AG08396 (cell line): ENCODE measurements around the gene FOXK1.
A peak's percentile ranks its signal among the peaks of the same experiment; 100 is the strongest.

Experiments
- DNase-seq: peaks from one replicate; pipeline ENCODE4 v3.0.0; 2012; ENCODE audit warnings: low spot score, mixed read lengths

Gene FOXK1

GRCh38 chr7:4722960-4723630, 41.0 kb downstream of the FOXK1 start:
- DNase-seq = no peak

- DNase-seq = peak; percentile 59
Measured at GRCh38 chr7:4724648-4725013, 42.5 kb downstream of the FOXK1 start.

GRCh38 chr7:4725014-4725849, 43.1 kb downstream of the FOXK1 start:
- DNase-seq = peak; percentile 91

- no peak for DNase-seq
Measured at GRCh38 chr7:4725850-4726450, 43.9 kb downstream of the FOXK1 start.

- DNase-seq = no peak
Measured at GRCh38 chr7:4726566-4726965, 44.5 kb downstream of the FOXK1 start.

- no peak for DNase-seq
Measured at GRCh38 chr7:4727914-4728705, 46.0 kb downstream of the FOXK1 start.

GRCh38 chr7:4729266-4729665, 47.2 kb downstream of the FOXK1 start:
- no peak for DNase-seq

- DNase-seq = no peak
Measured at GRCh38 chr7:4730276-4730675, 48.2 kb downstream of the FOXK1 start.

GRCh38 chr7:4730971-4731370, 48.9 kb downstream of the FOXK1 start:
- DNase-seq = no peak

- no peak for DNase-seq
Measured at GRCh38 chr7:4731803-4732202, 49.7 kb downstream of the FOXK1 start.

- DNase-seq = no peak
Measured at GRCh38 chr7:4733936-4734528, 51.9 kb downstream of the FOXK1 start.

GRCh38 chr7:4734587-4735345, 52.7 kb downstream of the FOXK1 start:
- no peak for DNase-seq

GRCh38 chr7:4737300-4737699, 55.2 kb downstream of the FOXK1 start:
- no peak for DNase-seq

GRCh38 chr7:4738711-4739527, 56.8 kb downstream of the FOXK1 start:
- DNase-seq = peak; percentile 79

- DNase-seq = no peak
Measured at GRCh38 chr7:4739528-4739992, 57.5 kb downstream of the FOXK1 start.

- no peak for DNase-seq
Measured at GRCh38 chr7:4740796-4741195, 58.7 kb downstream of the FOXK1 start.

- no peak for DNase-seq
Measured at GRCh38 chr7:4742051-4742573, 60.0 kb downstream of the FOXK1 start.

GRCh38 chr7:4742852-4743251, 60.8 kb downstream of the FOXK1 start:
- DNase-seq = no peak

- peak; percentile 98 for DNase-seq
Measured at GRCh38 chr7:4744391-4745264, 62.5 kb downstream of the FOXK1 start.
